Activated T-helper 1 cell treated with Interleukin-2 at 50 U/mL for 16 hours (primary cell): ENCODE measurements around the gene CACNA1A.
"Not testable (repeated sequence)": the region's sequence is repeated elsewhere in the genome, so short reads cannot be mapped to it uniquely, and the experiment has no call there.

Experiments used
- DNase-seq: peaks from one replicate; pipeline ENCODE4 v3.0.0-alpha.2; 2020; ENCODE audit warnings: low read depth

The CACNA1A gene

GRCh38 chr19:13427273-13428051 lies 78.8 kb downstream of the CACNA1A start:
- no peak for DNase-seq

- not testable (repeated sequence) for DNase-seq
These were observed 80.4 kb downstream of the CACNA1A start for GRCh38 chr19:13425875-13426274.

GRCh38 chr19:13425151-13425550 lies 81.1 kb downstream of the CACNA1A start:
- no peak for DNase-seq

GRCh38 chr19:13420780-13421179 lies 85.5 kb downstream of the CACNA1A start:
- no peak for DNase-seq

- no peak for DNase-seq
These were observed 89.2 kb downstream of the CACNA1A start for GRCh38 chr19:13417054-13417453.

GRCh38 chr19:13411899-13412298 lies 94.4 kb downstream of the CACNA1A start:
- DNase-seq = no peak

- DNase-seq = no peak
These were observed 95.3 kb downstream of the CACNA1A start for GRCh38 chr19:13410946-13411345.

GRCh38 chr19:13408889-13409518 lies 97.3 kb downstream of the CACNA1A start:
- no peak for DNase-seq

GRCh38 chr19:13404236-13404635 lies 102.0 kb downstream of the CACNA1A start:
- no peak for DNase-seq

- no peak for DNase-seq
These were observed 104.9 kb downstream of the CACNA1A start for GRCh38 chr19:13401388-13401787.

GRCh38 chr19:13400296-13400695 lies 106.0 kb downstream of the CACNA1A start:
- no peak for DNase-seq

- DNase-seq = no peak
These were observed 106.5 kb downstream of the CACNA1A start for GRCh38 chr19:13399746-13400145.

- DNase-seq = no peak
These were observed 107.2 kb downstream of the CACNA1A start for GRCh38 chr19:13398780-13399726.

- no peak for DNase-seq
These were observed 108.1 kb downstream of the CACNA1A start for GRCh38 chr19:13398182-13398581.

- DNase-seq = no peak
These were observed 109.8 kb downstream of the CACNA1A start for GRCh38 chr19:13396250-13397080.

GRCh38 chr19:13382633-13382938 lies 123.7 kb downstream of the CACNA1A start:
- DNase-seq = no peak

- DNase-seq = no peak
These were observed 124.2 kb downstream of the CACNA1A start for GRCh38 chr19:13381827-13382632.

GRCh38 chr19:13376537-13376936 lies 129.7 kb downstream of the CACNA1A start:
- DNase-seq = no peak

GRCh38 chr19:13373599-13373998 lies 132.7 kb downstream of the CACNA1A start:
- no peak for DNase-seq

- no peak for DNase-seq
These were observed 135.3 kb downstream of the CACNA1A start for GRCh38 chr19:13370948-13371347.
